ENCODE measurements around the gene PRPF38B. TPM values are rescaled to one million over a fixed set of nuclear protein-coding genes. Genes with fewer than 3 reads are reported as not detected.

The PRPF38B gene
- total RNA-seq, 1 experiment from 2014 or later = 15.2 TPM

Other genes starting within 250 kb of the PRPF38B start
- not detected in 2 replicates for gene NBPF6, start 242.0 kb upstream of the PRPF38B start, total RNA-seq (2014; rRNA removed; shearing (Covaris generic))
- 18.9 and 20.2 TPM in 2 replicates for gene EEIG2, start 132.2 kb upstream of the PRPF38B start, total RNA-seq (2014; rRNA removed; shearing (Covaris generic))
- not detected in 2 replicates for gene HENMT1, start 31.2 kb upstream of the PRPF38B start, total RNA-seq (2014; rRNA removed; shearing (Covaris generic))
- gene FNDC7, start 20.6 kb downstream of the PRPF38B start, total RNA-seq (2014; rRNA removed; shearing (Covaris generic)) = not detected in 2 replicates
- 54.5 and 63.2 TPM in 2 replicates for gene STXBP3, start 54.4 kb downstream of the PRPF38B start, total RNA-seq (2014; rRNA removed; shearing (Covaris generic))
- 2.1 TPM in 1 of 2 replicates, not detected in the other for gene AKNAD1, start 164.8 kb downstream of the PRPF38B start, total RNA-seq (2014; rRNA removed; shearing (Covaris generic))
- gene GPSM2, start 184.7 kb downstream of the PRPF38B start, total RNA-seq (2014; rRNA removed; shearing (Covaris generic)) = 33.4 and 38.6 TPM in 2 replicates

Measured in A172 (cell line).